Neural progenitor cell (in vitro differentiated cells): Measurements from ENCODE around the gene GNA15. TPM values are rescaled to one million over a fixed set of nuclear protein-coding genes. Genes with fewer than 3 reads are reported as not detected.

Experiments
- DNase-seq: peaks from one replicate; pipeline ENCODE4 v3.0.0-alpha.2; 2016; ENCODE audit warnings: low spot score
- H2AFZ ChIP-seq: fragments of 200-600 bp; sonication (generic); replicated peaks from 2 replicates; pipeline ENCODE4 v1.6.1; 2016; ENCODE audit warnings: antibody characterized with exemption
- H3F3A ChIP-seq: fragments of 200-600 bp; sonication (generic); 2 replicates; pipeline ENCODE4 v1.6.1; 2016; ENCODE audit warnings: antibody characterized with exemption, low read depth
- H3K27ac ChIP-seq: fragments of 200-600 bp; sonication (generic); 2 replicates; pipeline ENCODE4 v1.5.1; 2016; ENCODE audit warnings: mild to moderate bottlenecking
- H3K27me3 ChIP-seq: fragments of 200-600 bp; sonication (generic); 2 replicates; pipeline ENCODE4 v1.6.1; 2016; ENCODE audit warnings: mild to moderate bottlenecking, moderate library complexity
- H3K36me3 ChIP-seq: fragments of 200-600 bp; sonication (generic); 2 replicates; pipeline ENCODE4 v1.5.1; 2016
- H3K4me1 ChIP-seq: fragments of 200-600 bp; sonication (generic); 2 replicates; pipeline ENCODE4 v1.6.1; 2016; ENCODE audit warnings: mixed run types
- H3K4me2 ChIP-seq: fragments of 200-600 bp; sonication (generic); 2 replicates; pipeline ENCODE4 v1.6.1; 2016
- H3K4me3 ChIP-seq: fragments of 200-600 bp; sonication (generic); 2 replicates; pipeline ENCODE4 v1.5.1; 2016
- H3K79me2 ChIP-seq: fragments of 200-600 bp; sonication (generic); 2 replicates; pipeline ENCODE4 v1.6.1; 2016; ENCODE audit warnings: low read depth
- H3K9ac ChIP-seq: fragments of 200-600 bp; sonication (generic); 2 replicates; pipeline ENCODE4 v1.6.1; 2016
- H3K9me3 ChIP-seq: fragments of 200-600 bp; sonication (generic); 2 replicates; pipeline ENCODE4 v1.5.1; 2016; ENCODE audit warnings: low read depth
- H4K20me1 ChIP-seq: fragments of 200-600 bp; sonication (generic); 2 replicates; pipeline ENCODE4 v1.6.1; 2016; ENCODE audit warnings: low read depth
- H3K27ac Mint-ChIP-seq: 3 replicates; pipeline ENCODE4 v1.8.0; 2021; ENCODE audit warnings: mixed read lengths
- H3K27me3 Mint-ChIP-seq: 2 replicates; pipeline ENCODE4 v1.8.0; 2022; ENCODE audit warnings: low read depth, mild to moderate bottlenecking, inconsistent platforms, moderate library complexity, mixed read lengths; ENCODE audit not compliant: insufficient read depth
- H3K36me3 Mint-ChIP-seq: 3 replicates; pipeline ENCODE4 v1.8.0; 2021; ENCODE audit warnings: mixed read lengths
- H3K4me1 Mint-ChIP-seq: 3 replicates; pipeline ENCODE4 v1.8.0; 2021; ENCODE audit warnings: mixed read lengths
- H3K4me3 Mint-ChIP-seq: 3 replicates; pipeline ENCODE4 v1.8.0; 2021; ENCODE audit warnings: mild to moderate bottlenecking, moderate library complexity, mixed read lengths
- H3K9me3 Mint-ChIP-seq: 3 replicates; pipeline ENCODE4 v1.8.0; 2020; ENCODE audit warnings: mixed read lengths
- CTCF ChIP-seq: fragments of 200-600 bp; sonication (generic); IDR thresholded peaks from 2 replicates; pipeline ENCODE4 v1.5.1; 2017; ENCODE audit warnings: antibody characterized with exemption, mild to moderate bottlenecking
- EZH2 ChIP-seq: fragments of 200-600 bp; sonication (generic); IDR thresholded peaks from 2 replicates; pipeline ENCODE4 v1.6.1; 2017; ENCODE audit warnings: antibody characterized with exemption, mild to moderate bottlenecking, moderate library complexity
- EZH2phosphoT487 ChIP-seq: fragments of 200-600 bp; sonication (generic); IDR thresholded peaks from 2 replicates; pipeline ENCODE4 v1.6.1; 2017; ENCODE audit warnings: antibody characterized with exemption
- total RNA-seq: library from RNA; depleted of rRNA; stranded (reverse); fragments of >200 nt; gene quantifications from 2 replicates; pipeline ENCODE4 v1.2.3, GENCODE V29; 2015; ENCODE audit warnings: low replicate concordance

The GNA15 gene
- total RNA-seq, 1 donor from 2014 or later: not detected

- no peak overlapping the region for H3K27ac ChIP-seq
These were observed 21.7 kb upstream of the GNA15 start for GRCh38 chr19:3114018-3114726.

GRCh38 chr19:3114811-3115210, 21.0 kb upstream of the GNA15 start:
- no peak for DNase-seq
- Histone ChIP-seq H3K27me3 (no peaks in the 10 kb centered on the region), H3K36me3 (no peaks in the 10 kb centered on the region), H3K79me2 (no peaks in the 10 kb centered on the region), H4K20me1 (peaks cover 32% of the 10 kb centered on the region), H3K27ac (no peak overlapping the region), H3K9ac (no peak overlapping the region), H3K4me2 (no peak overlapping the region), H3K4me3 (no peak overlapping the region), H3K4me1 (no peaks in the 10 kb centered on the region), H3K9me3 (no peaks in the 10 kb centered on the region), H3F3A (no peaks in the 10 kb centered on the region), H2AFZ (no peak overlapping the region)
- H3K4me1 Mint-ChIP-seq: peaks cover 8% of the 10 kb centered on the region
- TF ChIP-seq EZH2phosphoT487: no peak
- no peak for TF ChIP-seq EZH2
- TF ChIP-seq CTCF: no peak
- no peaks in the 10 kb centered on the region for H3K9me3 Mint-ChIP-seq
- H3K27me3 Mint-ChIP-seq: no peaks in the 10 kb centered on the region
- H3K36me3 Mint-ChIP-seq: no peaks in the 10 kb centered on the region
- no peak overlapping the region for H3K27ac Mint-ChIP-seq
- no peak overlapping the region for H3K4me3 Mint-ChIP-seq

More at GRCh38 chr19:3114018-3114726, 21.7 kb upstream of the GNA15 start:
- no peak overlapping the region for H2AFZ ChIP-seq
- TF ChIP-seq EZH2 (no peak), EZH2phosphoT487 (no peak)
- no peaks in the 10 kb centered on the region for H3K9me3 ChIP-seq
- H4K20me1 ChIP-seq: peaks cover 33% of the 10 kb centered on the region
- no peaks in the 10 kb centered on the region for H3K79me2 ChIP-seq
- no peaks in the 10 kb centered on the region for H3K27me3 ChIP-seq
- Mint-ChIP-seq H3K4me1 (peaks cover 8% of the 10 kb centered on the region), H3K36me3 (no peaks in the 10 kb centered on the region), H3K27me3 (no peaks in the 10 kb centered on the region), H3K9me3 (no peaks in the 10 kb centered on the region), H3K27ac (no peak overlapping the region), H3K4me3 (no peak overlapping the region)
- DNase-seq: no peak
- H3K9ac ChIP-seq: peak overlapping the region; percentile 3
- H3K4me1 ChIP-seq: no peaks in the 10 kb centered on the region
- no peak overlapping the region for H3K4me2 ChIP-seq
- no peaks in the 10 kb centered on the region for H3F3A ChIP-seq
- no peaks in the 10 kb centered on the region for H3K36me3 ChIP-seq
- no peak overlapping the region for H3K4me3 ChIP-seq

- Histone ChIP-seq H4K20me1 (peaks cover 32% of the 10 kb centered on the region), H3K27me3 (no peaks in the 10 kb centered on the region), H3K4me1 (no peaks in the 10 kb centered on the region), H3K27ac (no peak overlapping the region), H3K4me2 (no peak overlapping the region), H3F3A (no peaks in the 10 kb centered on the region), H3K4me3 (no peak overlapping the region), H3K9ac (no peak overlapping the region), H3K36me3 (no peaks in the 10 kb centered on the region), H3K79me2 (no peaks in the 10 kb centered on the region), H3K9me3 (no peaks in the 10 kb centered on the region), H2AFZ (no peak overlapping the region)
- Mint-ChIP-seq H3K36me3 (no peaks in the 10 kb centered on the region), H3K9me3 (no peaks in the 10 kb centered on the region), H3K27me3 (no peaks in the 10 kb centered on the region), H3K4me1 (peaks cover 8% of the 10 kb centered on the region), H3K4me3 (no peak overlapping the region), H3K27ac (no peak overlapping the region)
- TF ChIP-seq EZH2 (no peak), EZH2phosphoT487 (no peak), CTCF (no peak)
- DNase-seq: no peak
These were observed 20.4 kb upstream of the GNA15 start for GRCh38 chr19:3115411-3115810.

GRCh38 chr19:3115916-3116602, 19.8 kb upstream of the GNA15 start:
- H3K27me3 Mint-ChIP-seq: no peaks in the 10 kb centered on the region
- H3K9ac ChIP-seq: no peak overlapping the region
- H3K27ac Mint-ChIP-seq: no peak overlapping the region
- no peaks in the 10 kb centered on the region for H3F3A ChIP-seq
- H3K36me3 Mint-ChIP-seq: no peaks in the 10 kb centered on the region
- peaks cover 10% of the 10 kb centered on the region for H3K4me1 Mint-ChIP-seq
- H3K27ac ChIP-seq: no peak overlapping the region
- no peak for DNase-seq
- no peak overlapping the region for H3K4me2 ChIP-seq
- H3K4me3 ChIP-seq: no peak overlapping the region
- no peaks in the 10 kb centered on the region for H3K79me2 ChIP-seq
- TF ChIP-seq EZH2phosphoT487: no peak
- TF ChIP-seq CTCF: no peak
- no peak for TF ChIP-seq EZH2
- no peaks in the 10 kb centered on the region for H3K9me3 Mint-ChIP-seq
- peaks cover 32% of the 10 kb centered on the region for H4K20me1 ChIP-seq
- no peak overlapping the region for H2AFZ ChIP-seq
- H3K4me3 Mint-ChIP-seq: no peak overlapping the region
- no peaks in the 10 kb centered on the region for H3K4me1 ChIP-seq
- no peaks in the 10 kb centered on the region for H3K36me3 ChIP-seq
- no peaks in the 10 kb centered on the region for H3K27me3 ChIP-seq
- no peaks in the 10 kb centered on the region for H3K9me3 ChIP-seq
